Measurements from ENCODE around the gene CYB561D2.

Gene CYB561D2

DNA sequence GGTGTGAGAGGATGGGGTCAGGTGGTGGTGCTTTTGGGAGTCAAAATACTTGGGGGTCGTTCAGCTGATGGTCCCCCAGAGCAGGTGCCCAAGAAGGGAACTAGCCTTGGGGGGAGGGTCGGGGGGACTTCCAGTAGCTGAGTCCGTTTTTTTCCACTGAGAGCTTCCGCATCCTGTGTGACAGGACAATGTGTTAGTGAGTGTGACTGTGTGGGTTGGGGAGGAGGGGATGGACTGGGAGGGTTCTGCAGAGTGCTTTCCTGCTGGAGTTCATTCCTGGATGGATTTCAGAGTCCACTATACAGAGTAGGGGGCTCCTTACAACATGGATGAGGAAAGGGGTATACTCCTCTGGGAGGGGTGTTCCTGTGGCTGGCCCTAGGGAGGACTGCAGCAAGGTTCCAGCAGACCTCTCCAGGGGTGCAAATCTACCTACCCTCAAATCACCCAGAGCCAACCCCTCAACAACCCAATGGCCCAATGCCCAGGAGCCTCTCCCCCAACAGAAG lies 27.5 kb upstream of the CYB561D2 start:
- DNase-seq (ENCODE audit: low spot score): no peak

DNA sequence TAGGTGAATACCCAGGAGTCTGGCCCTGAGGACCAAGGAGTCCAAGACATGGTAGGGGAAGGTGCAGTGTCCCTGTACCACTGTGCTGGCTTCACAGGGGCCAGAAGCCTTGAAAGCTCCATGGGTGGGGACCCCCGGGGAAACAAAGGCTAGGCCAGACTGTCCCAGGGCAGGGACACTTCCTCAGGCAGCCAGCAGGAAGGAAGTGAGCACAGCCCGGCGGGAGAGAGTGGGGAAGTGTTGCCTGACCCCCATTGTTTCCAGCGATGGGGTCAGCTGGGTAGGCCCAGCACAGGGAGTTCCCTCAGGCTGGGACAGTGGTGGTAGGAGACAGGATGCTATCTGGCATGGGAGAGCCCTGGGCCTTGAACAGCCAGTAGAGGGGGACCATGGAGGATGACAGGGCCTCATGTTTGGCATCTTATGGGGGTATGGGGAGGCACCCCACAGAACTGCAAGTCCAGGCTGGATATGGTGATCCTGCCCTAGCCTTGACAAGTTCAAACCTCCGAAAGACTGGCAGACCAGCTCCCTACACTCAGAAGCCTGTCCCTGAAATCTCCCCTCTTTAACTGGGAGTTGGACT lies 27.0 kb upstream of the CYB561D2 start:
- DNase-seq (ENCODE audit: low spot score): no peak

DNA sequence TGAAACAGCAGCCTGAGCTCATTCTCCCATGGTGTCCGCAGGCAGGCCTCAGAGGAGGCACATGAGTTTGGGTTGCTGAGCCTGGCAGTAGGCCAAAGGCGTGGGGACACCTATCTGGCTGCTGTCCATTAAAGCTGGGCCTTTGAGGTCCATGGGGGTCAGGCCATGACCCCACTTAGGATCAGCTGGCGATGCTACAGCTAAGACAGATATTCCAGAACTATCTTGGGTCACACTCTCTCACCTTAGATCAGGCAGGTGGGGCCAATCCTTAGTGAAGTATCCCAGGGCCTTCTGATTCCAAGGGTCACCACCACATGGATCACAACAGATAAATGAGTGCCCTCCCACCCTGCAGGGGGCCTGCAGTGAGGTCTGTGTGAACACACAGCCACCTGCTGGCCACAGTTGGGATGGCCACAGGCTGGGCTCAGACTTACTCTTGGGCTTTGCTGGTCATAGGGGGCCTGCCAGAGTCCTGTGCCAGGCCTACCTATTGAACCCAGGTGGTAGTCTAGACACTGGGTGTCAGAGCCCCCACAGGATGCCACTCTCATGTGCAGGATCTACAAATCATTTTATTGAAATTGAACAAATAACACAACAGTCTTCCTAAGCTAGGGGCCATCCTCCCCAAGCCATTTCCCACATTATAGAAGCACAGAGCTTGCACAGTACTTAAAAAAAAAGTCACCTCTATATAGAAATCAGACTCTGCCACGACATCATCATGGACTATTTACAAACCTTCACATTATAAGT lies 26.1 kb upstream of the CYB561D2 start:
- peak; percentile 71 for DNase-seq (ENCODE audit: low spot score)

DNA sequence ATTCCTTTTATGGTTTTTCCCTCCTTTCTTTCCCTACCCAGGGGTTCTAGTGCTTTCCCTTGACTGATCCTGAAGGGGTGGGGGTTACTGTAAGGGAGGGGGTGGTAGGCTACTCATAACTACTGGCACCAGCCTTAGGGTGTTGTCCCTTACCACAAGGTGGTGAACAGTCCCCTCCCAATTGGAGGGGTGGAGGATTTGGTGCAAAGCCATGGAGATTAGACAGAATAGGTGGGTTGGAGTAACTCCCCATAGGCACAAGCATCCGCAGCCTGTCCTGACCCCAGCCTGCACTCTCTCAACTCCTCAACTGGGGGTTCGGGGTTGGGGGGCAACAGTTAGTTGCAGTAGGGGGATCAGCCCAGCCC lies 25.6 kb upstream of the CYB561D2 start:
- DNase-seq (ENCODE audit: low spot score): no peak

DNA sequence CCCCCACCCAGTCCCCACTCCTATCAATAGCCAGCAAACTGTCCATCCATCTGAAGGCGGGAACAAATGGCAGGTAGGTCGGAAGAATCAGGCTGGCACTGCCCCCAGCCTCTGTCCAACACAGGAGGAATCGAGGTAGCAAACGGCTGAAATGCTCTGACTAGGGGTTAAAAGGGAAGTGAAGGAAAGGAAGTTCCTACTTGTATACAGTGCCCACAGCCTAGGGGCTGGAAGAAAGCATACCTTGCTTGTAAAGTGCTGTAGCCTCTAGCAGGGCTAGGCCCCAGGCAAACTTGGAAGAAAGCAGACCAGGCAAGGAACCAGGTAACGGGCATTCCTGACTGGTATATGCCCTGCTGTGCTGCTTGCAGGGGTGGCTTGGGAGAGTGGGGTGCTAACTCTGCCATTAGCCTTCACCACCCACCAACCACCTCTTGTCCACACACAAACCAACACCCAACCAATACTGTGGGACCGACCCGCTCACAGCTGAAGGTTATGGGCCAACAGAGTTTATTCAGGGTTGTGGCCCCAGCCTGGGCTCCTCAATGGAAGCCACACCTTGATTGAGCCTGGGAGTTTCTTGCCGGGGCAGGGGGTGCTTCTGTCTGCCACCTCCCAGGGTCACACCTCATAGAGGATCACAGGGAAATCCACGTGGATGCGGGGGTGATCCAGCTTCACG lies 25.0 kb upstream of the CYB561D2 start:
- no peak for DNase-seq (ENCODE audit: low spot score)

DNA sequence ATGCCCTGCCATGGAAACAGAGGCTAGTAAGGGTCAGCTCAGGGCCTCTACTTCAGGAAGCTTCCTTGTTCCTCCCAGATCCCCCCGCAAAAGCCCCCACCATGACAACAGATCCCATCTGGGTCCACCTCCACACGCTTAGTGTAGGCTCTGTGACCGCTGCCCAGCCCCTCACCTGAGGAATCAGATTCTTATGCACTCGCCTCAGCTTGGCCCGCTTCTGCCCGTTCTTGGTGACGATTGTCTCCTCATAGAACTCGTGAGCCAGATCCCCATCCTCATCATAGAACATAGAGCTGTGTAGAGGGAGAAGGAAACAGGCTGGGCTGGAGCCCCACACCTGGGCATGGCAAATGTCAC lies 24.5 kb upstream of the CYB561D2 start:
- DNase-seq (ENCODE audit: low spot score): no peak

DNA sequence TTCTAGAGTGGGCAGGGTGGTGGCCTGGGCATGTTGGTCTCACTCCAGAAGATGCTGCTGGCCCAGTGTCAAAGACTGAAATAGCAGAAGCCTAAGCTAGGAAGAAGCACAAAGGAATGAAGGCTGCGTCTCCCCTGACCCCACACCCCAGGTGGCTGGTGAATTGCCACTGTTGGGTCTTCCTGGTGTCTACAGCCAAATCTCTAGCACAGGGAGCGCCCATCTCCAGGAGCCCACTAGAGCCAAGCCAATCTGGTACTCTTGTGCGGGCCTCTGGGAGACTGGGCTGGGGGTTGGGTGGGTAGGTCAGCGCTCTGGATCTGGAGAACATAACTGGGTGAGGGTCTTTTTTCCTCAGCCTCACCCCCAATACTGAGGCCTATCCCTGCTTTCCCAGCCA lies 23.5 kb upstream of the CYB561D2 start:
- DNase-seq (ENCODE audit: low spot score): no peak

DNA sequence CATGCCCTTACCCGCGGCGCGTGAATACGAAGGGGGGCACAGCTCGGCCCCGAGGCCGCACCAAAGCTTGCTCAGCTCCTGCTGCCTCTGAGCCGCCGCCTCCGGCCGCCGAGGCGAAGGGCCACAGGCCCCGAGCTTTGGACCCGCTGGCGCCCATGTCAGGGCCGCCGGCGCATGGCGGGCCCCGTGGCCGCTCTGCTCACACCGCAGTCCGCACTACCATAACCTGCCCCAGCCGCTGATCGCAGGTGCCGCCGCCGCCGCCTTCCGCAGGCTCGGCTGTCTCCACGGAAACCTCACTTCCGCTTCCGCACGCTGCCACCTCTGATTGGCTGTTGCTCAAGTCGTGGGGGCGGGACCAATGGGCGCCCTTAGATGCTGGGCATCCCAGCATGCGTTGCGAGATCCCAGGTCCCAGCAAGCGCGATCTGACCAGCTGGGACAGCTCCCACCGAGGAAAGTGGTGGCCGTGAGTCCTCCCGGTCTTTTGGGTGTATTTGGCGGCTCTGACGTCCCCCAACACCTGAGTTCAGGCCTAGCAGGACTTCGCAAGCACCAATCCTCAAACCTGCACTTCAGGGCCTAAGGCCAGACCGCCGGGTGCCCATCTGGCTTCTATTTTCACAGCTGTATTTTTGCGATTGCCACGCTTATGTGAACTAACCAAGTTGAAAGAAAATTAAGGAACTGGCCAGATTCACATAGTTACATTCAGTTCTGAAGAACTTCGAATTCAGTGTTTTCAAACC lies 22.5 kb upstream of the CYB561D2 start, which contains the start of gene TUSC2:
Gene TUSC2 (minus strand): TSS at position 281 of the 749 bp plus-strand sequence. CDS start 124 bp downstream, at position 157.
- peak; percentile 95 for DNase-seq (ENCODE audit: low spot score)

DNA sequence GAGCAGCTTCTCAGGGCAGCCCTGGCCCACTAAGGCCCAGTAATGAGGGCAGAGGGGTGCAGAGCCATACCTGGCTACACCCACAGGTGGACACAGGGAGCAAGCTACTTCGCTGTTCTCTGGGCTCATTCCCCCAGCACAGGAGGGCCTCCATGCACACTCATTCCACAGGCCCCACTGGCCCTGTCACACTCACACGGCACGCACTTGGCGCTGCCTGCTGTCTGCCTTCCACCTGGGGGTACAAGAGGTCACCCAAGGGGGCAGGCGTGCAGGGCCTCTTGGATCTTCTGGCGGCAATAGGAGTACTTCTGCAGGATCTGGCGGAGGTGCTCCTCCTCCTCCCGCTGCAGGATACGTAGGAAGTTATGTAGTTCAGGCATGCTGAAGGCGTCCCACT lies 20.3 kb upstream of the CYB561D2 start:
- no peak for DNase-seq (ENCODE audit: low spot score)

DNA sequence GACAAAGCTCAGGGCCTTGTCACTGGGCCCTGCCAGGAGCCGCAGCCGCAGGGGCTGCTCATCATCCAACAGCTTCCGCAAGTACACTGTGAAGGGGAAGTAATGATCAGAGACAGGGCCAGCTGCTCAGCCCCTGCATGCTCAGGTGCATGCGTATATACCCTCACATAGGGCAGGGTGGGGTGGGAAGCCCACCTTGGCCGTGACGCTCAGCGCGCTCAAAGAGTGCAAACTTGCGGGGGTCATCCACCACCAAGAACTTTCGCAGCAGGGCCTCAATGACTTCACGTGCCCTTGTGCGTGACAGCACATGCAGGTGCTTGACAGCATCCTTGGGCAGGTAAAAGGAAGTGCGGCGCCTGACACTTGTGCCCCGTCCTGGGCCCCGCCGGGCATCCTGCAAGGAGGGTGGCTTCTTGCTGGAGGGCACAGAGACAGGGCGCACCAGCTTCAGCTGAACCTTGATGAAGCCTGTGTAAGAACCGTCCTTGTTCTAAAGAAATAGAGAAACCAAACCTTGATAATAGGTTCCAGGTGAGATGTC lies 19.2 kb upstream of the CYB561D2 start:
- no peak for DNase-seq (ENCODE audit: low spot score)

DNA sequence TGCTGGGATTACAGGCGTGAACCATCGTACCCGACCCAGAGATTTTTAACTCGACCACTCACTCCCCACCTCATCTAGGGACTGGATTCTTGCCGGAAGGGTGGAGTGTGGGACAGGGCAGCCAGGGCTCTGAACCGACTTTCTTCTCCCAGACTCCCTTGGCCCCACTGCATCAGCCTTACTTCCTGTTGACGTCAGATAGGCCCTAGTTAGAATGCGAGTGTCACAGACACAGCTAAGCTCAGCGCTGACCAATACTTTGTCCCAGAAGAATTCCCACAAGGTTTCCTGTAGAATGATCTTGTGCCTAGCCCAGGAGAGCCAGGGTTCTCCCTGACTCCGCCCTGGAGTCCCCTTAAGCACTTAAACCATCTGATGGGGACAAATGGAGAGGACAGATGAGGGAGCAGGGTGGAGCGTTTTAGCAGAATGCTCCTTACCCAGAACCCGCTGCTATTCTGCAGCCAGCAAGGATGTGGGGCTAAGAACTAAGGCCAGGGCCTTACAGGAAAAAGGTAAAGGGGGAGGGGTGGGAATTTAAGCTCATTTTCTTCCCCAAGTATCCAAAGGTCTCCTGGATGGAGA lies 16.8 kb upstream of the CYB561D2 start:
- no peak for DNase-seq (ENCODE audit: low spot score)

DNA sequence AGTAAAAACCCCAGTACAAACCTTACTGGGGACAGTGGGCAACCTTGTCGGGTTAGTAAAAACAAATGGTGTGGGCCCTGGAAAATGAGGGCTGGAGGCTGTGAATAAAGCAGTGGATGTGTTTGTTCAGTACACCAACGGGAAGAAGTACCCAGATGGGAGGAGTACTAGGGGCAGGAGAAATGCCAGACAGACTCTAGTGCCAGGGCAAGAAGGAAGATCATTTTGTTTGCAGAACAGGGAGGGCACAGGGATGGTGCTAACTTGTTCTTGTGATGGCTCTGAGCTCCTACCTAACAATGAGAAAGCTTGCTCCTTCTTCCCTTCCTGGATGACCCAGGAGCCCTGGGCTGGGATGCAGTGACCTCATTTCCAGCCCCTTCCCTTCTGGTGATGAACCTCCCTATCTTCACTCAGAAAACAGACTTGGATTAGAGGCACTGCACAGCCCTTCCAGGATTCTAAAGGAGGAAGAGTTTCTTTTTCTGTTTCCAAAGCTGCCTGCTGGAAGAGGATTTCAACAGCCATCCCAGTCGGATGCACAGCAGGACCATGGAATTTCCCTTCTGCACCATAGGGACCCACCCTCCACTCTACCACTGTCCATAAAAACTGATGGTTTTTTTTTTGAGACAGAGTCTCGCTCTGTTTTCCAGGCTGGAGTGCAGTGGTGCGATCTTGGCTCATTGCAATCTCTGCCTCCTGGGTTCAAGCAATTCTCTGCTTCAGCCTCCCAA lies 16.2 kb upstream of the CYB561D2 start:
- no peak for DNase-seq (ENCODE audit: low spot score)

DNA sequence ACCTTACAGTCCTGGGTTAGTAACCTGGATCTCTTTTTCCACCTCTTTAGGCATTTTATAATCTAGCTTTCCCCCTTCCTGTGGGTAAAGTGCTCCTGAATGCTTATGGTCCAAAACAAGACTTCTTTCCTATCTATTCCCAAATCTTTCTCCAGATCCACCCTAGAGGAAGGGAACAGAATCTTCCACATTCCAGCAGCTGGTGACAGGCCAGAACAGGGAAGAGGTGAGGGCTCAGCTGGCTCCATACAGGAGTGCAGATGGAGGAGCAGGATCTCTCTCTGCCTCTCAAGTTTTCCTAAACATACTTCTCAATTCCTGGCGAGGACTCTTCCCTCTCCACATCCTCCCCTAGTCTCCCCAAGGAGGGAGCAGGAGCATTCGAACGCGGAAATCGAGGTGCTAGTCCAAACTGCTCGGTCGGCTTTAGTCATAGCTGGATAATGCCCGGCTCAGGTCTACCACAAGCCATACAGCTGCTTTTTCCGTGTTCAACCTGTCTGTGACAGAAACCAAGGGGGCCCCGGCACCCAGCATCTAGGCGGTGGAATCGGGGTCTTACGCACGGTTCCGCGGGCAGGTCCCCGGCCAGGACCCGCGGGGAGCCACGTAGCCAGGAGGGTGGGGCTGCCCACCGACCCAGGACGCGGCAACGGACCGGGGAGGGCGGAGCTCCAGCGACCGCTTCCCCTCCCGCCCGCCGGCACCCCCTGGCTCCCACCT lies 14.0 kb upstream of the CYB561D2 start:
- DNase-seq (ENCODE audit: low spot score): peak; percentile 23

DNA sequence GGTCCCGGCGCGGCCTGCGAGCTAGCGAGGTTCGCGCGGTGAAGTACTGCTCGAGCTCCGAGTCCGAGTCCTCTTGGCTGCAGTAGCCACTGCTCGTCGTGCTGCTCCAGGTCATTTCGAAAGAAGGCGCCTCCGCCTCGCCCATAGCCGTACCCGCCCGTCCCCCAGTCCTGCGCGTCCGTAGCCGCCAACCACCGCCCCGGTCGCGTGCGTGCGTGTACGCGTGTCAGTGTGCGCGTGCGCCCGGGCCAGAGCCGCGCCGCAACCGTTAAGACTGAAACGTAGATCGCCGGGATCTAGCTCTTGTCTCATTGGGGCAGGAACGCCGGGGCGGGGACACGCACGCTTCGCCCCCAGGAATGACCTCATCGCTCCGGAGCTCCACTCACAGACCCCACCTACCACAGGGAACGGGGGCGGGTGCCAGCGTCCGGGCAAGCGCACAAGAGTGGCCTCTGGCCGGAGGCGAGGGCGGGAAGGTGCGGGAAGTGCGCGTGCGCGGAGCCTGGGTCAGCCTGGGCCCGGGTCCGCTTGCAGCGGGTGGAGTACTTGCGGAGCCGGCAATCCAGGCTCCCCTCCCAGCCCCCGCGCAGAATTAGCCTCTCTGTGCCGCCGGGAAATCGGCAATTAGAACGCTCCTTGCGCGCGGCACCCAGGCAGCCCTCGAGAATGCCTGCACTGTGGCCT lies 13.3 kb upstream of the CYB561D2 start:
- peak; percentile 98 for DNase-seq (ENCODE audit: low spot score)

DNA sequence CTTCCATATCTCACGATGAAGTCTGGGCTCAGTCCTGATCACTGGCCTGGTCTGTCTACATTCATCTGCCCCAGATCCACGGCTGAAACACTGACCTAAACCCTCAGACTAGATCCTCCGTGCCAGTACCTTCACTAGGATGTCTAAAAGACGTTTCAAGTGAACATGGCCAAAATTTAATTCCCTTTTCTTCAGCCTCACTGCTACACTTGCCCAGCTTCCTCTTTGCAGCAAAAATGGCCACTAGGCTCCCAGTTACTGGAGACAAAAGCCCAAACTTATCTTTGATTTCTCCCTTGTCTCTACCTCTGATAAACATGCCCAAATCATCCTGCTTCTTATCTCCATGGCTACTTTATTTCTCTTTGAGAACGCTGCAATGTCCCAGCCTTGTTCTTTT lies 11.7 kb upstream of the CYB561D2 start:
- DNase-seq (ENCODE audit: low spot score): no peak

DNA sequence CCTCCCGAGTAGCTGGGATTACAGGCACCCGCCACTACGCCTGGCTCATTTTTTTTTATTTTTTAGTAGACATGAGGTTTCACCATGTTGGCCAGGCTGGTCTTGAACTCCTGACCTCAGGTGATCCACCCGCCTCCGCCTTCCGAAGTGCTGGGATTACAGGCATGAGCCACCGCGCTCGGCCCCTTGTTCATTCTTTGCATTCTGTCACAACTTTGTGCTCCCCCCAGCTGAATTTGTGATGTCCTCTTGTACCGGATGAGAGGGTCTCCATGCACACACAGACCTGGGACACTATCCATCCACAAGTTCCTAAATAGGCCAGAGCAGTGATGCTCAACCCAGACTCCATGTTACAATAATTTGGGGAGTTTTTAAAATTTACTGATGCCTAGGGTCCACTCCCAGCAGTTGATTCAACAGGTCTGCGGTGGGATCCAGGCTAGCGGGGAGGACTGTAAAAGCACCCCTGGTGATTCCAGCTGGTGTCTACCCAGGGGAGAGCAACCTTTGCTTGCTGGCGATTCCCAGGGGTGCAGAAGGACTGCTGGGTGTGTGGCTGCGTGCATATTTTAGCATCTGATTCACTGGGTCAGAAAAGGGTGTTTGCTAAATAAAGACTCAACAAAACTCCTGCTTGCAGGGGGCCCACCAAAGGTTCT lies 11.0 kb upstream of the CYB561D2 start:
- no peak for DNase-seq (ENCODE audit: low spot score)

DNA sequence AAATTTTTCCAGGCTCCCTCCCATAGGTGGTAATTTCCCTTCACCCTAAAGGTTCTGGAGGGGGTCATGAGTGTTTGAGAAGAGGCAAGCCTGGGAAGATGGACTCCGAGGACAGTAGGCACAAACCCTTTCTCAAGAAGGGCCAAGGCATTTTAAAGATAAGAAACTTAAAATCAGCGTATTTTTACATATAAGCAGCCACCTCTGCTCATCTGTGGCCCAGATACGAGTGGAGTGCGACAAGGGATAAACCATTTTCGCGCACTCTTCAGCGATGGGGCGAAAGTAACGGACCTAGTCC lies 10.6 kb upstream of the CYB561D2 start:
- no peak for DNase-seq (ENCODE audit: low spot score)

DNA sequence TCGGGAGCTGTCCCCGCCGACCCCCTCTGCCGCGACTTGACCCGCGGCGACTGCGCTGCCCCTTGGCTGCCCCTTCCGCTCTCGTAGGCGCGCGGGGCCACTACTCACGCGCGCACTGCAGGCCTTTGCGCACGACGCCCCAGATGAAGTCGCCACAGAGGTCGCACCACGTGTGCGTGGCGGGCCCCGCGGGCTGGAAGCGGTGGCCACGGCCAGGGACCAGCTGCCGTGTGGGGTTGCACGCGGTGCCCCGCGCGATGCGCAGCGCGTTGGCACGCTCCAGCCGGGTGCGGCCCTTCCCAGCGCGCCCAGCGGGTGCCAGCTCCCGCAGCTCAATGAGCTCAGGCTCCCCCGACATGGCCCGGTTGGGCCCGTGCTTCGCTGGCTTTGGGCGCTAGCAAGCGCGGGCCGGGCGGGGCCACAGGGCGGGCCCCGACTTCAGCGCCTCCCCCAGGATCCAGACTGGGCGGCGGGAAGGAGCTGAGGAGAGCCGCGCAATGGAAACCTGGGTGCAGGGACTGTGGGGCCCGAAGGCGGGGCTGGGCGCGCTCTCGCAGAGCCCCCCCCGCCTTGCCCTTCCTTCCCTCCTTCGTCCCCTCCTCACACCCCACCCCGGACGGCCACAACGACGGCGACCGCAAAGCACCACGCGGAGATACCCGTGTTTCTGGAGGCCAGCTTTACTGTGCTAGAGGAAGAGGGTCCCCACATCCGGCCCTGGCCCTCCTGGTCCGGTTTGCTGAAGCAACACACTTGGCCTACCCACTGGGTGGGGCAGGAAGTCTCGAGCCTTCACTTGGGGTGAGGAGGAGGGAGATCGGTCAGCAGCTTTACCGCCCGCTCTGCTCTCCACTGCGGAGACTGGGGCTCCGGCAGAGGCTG lies 10.0 kb upstream of the CYB561D2 start, which contains the start of gene RASSF1:
Gene RASSF1 (minus strand): TSS at position 389 of the 882 bp plus-strand sequence. CDS start 31 bp downstream, at position 358.
- no peak for DNase-seq (ENCODE audit: low spot score)
